Peyer's patch (tissue), 4 donors: Measurements from ENCODE around the gene FHOD3.

Experiments
- POLR2A ChIP-seq, 2 donors: fragments of 450-650 bp; IDR thresholded peaks; one replicate each; pipeline ENCODE4 v1.5.1; 2017; ENCODE audit warnings: antibody characterized with exemption in 2 of 2, mild to moderate bottlenecking in 2 of 2, moderate library complexity in 2 of 2
- TF ChIP-seq, protein P1 (sequence below), 6 experiments: fragments of 450-650 bp in 4 of 6; fragments of 200-600 bp in 2 of 6; sonication (generic) in 1 of 6; IDR thresholded peaks; one replicate each; pipeline ENCODE4 v1.5.1; 2017 to 2019; ENCODE audit warnings: antibody characterized with exemption in 6 of 6, mild to moderate bottlenecking in 3 of 6, moderate library complexity in 1 of 6

DNA sequence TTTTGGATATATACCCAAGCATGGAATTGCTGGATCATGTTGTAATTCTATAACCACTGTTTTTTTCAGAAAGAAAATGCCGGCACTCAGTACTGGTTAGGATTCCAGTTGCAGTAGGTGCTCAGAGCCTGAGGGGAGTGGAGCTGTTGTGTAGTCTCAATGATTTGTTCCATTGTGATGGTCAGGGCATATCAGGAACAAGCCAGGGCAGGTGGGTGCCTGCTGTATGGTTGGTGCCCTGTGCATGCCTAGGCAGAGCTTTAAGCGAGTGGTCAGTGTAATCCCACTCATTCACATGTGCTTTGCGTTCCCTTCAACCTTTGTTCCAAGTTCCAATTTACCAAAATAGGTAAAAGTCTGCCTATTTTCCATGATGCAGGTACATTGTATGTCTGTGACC lies 100.9 kb downstream of the FHOD3 start:
- TF ChIP-seq, protein P1, sequence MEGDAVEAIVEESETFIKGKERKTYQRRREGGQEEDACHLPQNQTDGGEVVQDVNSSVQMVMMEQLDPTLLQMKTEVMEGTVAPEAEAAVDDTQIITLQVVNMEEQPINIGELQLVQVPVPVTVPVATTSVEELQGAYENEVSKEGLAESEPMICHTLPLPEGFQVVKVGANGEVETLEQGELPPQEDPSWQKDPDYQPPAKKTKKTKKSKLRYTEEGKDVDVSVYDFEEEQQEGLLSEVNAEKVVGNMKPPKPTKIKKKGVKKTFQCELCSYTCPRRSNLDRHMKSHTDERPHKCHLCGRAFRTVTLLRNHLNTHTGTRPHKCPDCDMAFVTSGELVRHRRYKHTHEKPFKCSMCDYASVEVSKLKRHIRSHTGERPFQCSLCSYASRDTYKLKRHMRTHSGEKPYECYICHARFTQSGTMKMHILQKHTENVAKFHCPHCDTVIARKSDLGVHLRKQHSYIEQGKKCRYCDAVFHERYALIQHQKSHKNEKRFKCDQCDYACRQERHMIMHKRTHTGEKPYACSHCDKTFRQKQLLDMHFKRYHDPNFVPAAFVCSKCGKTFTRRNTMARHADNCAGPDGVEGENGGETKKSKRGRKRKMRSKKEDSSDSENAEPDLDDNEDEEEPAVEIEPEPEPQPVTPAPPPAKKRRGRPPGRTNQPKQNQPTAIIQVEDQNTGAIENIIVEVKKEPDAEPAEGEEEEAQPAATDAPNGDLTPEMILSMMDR (IDR thresholded peaks at IDR 0.05), result no peak
- TF ChIP-seq POLR2A (IDR thresholded peaks at IDR 0.05), result no peak
